ENCODE data around the gene STX1B. TPM values are rescaled to one million over a fixed set of nuclear protein-coding genes. Genes with fewer than 3 reads are reported as not detected.
"Not testable (repeated sequence)": the region's sequence is repeated elsewhere in the genome, so short reads cannot be mapped to it uniquely, and the experiment has no call there.

Gene STX1B
- total and polyA plus RNA-seq, 5 donors from 2014 or later, result 0.74 TPM; not detected in 4

DNA sequence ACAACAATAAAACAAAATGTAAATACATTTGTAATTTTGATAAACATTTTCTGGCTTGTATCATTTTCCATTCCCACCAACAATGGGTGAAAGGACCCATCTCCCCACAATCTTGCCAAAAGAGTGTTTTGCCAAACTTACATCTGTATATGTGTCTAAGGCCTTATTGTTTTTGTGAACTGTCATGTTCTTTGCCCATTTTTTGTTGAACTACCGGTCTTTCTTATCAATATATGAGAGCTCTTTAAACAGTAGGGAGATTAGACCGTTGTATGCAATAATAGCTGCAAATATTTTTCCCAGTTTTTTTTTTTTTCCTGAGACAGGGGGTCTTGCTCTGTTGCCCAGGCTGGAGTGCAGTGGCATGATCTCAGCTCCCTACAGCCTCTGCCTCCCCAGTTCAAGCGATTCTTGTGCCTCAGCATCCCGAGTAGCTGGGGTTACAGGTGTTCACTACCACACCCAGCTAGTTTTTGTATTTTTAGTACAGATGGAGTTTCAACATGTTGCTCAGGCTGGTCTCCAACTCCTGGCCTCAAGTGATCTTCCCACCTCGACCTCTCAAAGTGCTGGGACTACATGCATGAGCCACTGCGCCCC is 13.3 kb upstream of the STX1B start:
- H3K9me3 ChIP-seq (ENCODE audit: control insufficient read depth in 2 of 2, low read length in 2 of 2), result no peaks in the 10 kb centered on the region
- no peaks in the 10 kb centered on the region for H3K27me3 ChIP-seq (ENCODE audit: control insufficient read depth, insufficient read depth, low read length)
- Mint-ChIP-seq H3K27ac (peak overlapping the region in 1 of 3 donors; percentile 35), H3K9me3 (no peaks in the 10 kb centered on the region), H3K27me3 (peaks cover 4% of the 10 kb centered on the region), H3K36me3 (no peaks in the 10 kb centered on the region), H3K4me1 (no peaks in the 10 kb centered on the region), H3K4me3 (no peak overlapping the region)
- DNase-seq, result no peak
- ATAC-seq (ENCODE audit: low read depth in 2 of 2), result no peak
- no peaks in the 10 kb centered on the region for H3K4me1 ChIP-seq (ENCODE audit: control insufficient read depth, insufficient read depth, low read length, poor library complexity, severe bottlenecking)
- no peak overlapping the region for H3K4me3 ChIP-seq (ENCODE audit: low read depth, low read length)
- H3K27ac ChIP-seq (ENCODE audit: insufficient read depth, low read length, poor library complexity, severe bottlenecking), result no peak overlapping the region
- H3K36me3 ChIP-seq (ENCODE audit: control insufficient read depth, insufficient read depth, low read length), result no peaks in the 10 kb centered on the region

DNA sequence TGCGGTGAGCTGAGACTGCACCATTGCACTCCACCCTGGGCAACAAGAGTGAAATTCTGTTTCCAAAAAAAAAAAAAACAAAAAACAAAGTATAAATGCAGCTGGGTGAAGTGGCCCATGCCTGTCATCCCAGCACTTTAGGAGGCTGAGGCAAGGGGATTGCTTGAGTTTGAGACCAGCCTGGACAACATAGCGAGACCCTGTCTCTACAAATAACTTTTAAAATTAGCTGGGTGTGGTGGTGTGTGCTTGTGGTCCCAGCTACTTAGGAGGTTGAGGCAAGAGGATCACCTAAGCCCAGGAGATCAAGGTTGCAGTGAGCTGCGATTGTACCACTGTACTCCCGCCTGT is 12.8 kb upstream of the STX1B start:
- H3K4me1 Mint-ChIP-seq, result no peaks in the 10 kb centered on the region
- Histone ChIP-seq H3K9me3 (ENCODE audit: control insufficient read depth in 2 of 2, low read length in 2 of 2) (no peaks in the 10 kb centered on the region), H3K36me3 (ENCODE audit: control insufficient read depth, insufficient read depth, low read length) (no peaks in the 10 kb centered on the region), H3K4me1 (ENCODE audit: control insufficient read depth, insufficient read depth, low read length, poor library complexity, severe bottlenecking) (no peaks in the 10 kb centered on the region), H3K27ac (ENCODE audit: insufficient read depth, low read length, poor library complexity, severe bottlenecking) (no peak overlapping the region), H3K27me3 (ENCODE audit: control insufficient read depth, insufficient read depth, low read length) (no peaks in the 10 kb centered on the region), H3K4me3 (ENCODE audit: low read depth, low read length) (no peak overlapping the region)
- no peak overlapping the region for H3K27ac Mint-ChIP-seq
- H3K36me3 Mint-ChIP-seq, result no peaks in the 10 kb centered on the region
- no peak for ATAC-seq (ENCODE audit: low read depth in 2 of 2)
- H3K27me3 Mint-ChIP-seq, result peaks cover 6% of the 10 kb centered on the region
- DNase-seq, result no peak
- no peaks in the 10 kb centered on the region for H3K9me3 Mint-ChIP-seq
- H3K4me3 Mint-ChIP-seq, result no peak overlapping the region

- Histone ChIP-seq H3K4me3 (ENCODE audit: low read depth, low read length) (no peak overlapping the region), H3K27me3 (ENCODE audit: control insufficient read depth, insufficient read depth, low read length) (no peaks in the 10 kb centered on the region), H3K4me1 (ENCODE audit: control insufficient read depth, insufficient read depth, low read length, poor library complexity, severe bottlenecking) (no peaks in the 10 kb centered on the region), H3K27ac (ENCODE audit: insufficient read depth, low read length, poor library complexity, severe bottlenecking) (no peak overlapping the region), H3K9me3 (ENCODE audit: control insufficient read depth in 2 of 2, low read length in 2 of 2) (no peaks in the 10 kb centered on the region), H3K36me3 (ENCODE audit: control insufficient read depth, insufficient read depth, low read length) (no peaks in the 10 kb centered on the region)
- ATAC-seq (ENCODE audit: low read depth in 2 of 2) (no peak), DNase-seq (no peak)
- Mint-ChIP-seq H3K4me3 (no peak overlapping the region), H3K4me1 (no peaks in the 10 kb centered on the region), H3K36me3 (no peaks in the 10 kb centered on the region), H3K27me3 (peaks cover 8% of the 10 kb centered on the region), H3K27ac (peak overlapping the region in 1 of 3 donors; percentile 20), H3K9me3 (no peaks in the 10 kb centered on the region)
Measured at GRCh38 chr16:31022544-31023251, 12.3 kb upstream of the STX1B start.

GRCh38 chr16:31020536-31020935 is 10.1 kb upstream of the STX1B start:
- H3K27me3 ChIP-seq (ENCODE audit: control insufficient read depth, insufficient read depth, low read length), result no peaks in the 10 kb centered on the region
- no peak for DNase-seq
- Mint-ChIP-seq H3K36me3 (no peaks in the 10 kb centered on the region), H3K27me3 (peaks cover 8% of the 10 kb centered on the region), H3K9me3 (no peaks in the 10 kb centered on the region), H3K4me3 (no peak overlapping the region), H3K4me1 (no peaks in the 10 kb centered on the region), H3K27ac (no peak overlapping the region)
- no peak overlapping the region for H3K27ac ChIP-seq (ENCODE audit: insufficient read depth, low read length, poor library complexity, severe bottlenecking)
- H3K36me3 ChIP-seq (ENCODE audit: control insufficient read depth, insufficient read depth, low read length), result no peaks in the 10 kb centered on the region
- ATAC-seq (ENCODE audit: low read depth in 2 of 2), result no peak
- no peaks in the 10 kb centered on the region for H3K4me1 ChIP-seq (ENCODE audit: control insufficient read depth, insufficient read depth, low read length, poor library complexity, severe bottlenecking)
- H3K9me3 ChIP-seq (ENCODE audit: control insufficient read depth in 2 of 2, low read length in 2 of 2), result no peaks in the 10 kb centered on the region
- no peak overlapping the region for H3K4me3 ChIP-seq (ENCODE audit: low read depth, low read length)

- H3K36me3 Mint-ChIP-seq; H3K27me3 ChIP-seq (ENCODE audit: control insufficient read depth, insufficient read depth, low read length); H3K9me3 Mint-ChIP-seq; DNase-seq; H3K4me3 ChIP-seq (ENCODE audit: low read depth, low read length); H3K36me3 ChIP-seq (ENCODE audit: control insufficient read depth, insufficient read depth, low read length); H3K27ac Mint-ChIP-seq; H3K27ac ChIP-seq (ENCODE audit: insufficient read depth, low read length, poor library complexity, severe bottlenecking); ATAC-seq (ENCODE audit: low read depth in 2 of 2); H3K9me3 ChIP-seq (ENCODE audit: control insufficient read depth in 2 of 2, low read length in 2 of 2); H3K4me1 ChIP-seq (ENCODE audit: control insufficient read depth, insufficient read depth, low read length, poor library complexity, severe bottlenecking); H3K4me3 Mint-ChIP-seq; H3K4me1 Mint-ChIP-seq: not testable (repeated sequence)
- peaks cover 26% of the 10 kb centered on the region for H3K27me3 Mint-ChIP-seq
Measured at GRCh38 chr16:31017756-31018155, 7.3 kb upstream of the STX1B start.

DNA sequence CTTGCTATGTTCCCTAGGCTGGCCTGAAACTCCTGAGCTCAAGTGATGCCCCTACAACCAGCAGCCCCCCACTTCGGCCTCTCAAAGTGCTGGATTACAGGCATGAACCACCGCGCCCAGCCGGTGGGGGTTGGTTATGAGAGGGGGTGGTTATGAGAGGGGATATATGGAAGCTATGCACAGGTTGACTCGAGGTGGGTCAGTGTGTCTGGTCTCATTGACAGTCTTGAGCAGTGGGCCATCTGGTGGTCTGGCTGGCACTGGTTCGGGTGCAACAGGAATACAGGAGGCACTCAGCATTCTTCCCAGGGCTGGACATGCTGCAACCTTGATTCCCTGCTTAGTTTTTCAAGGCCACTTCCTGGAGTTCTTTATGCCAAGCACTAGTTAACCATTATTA is 5.6 kb upstream of the STX1B start:
- Mint-ChIP-seq H3K9me3 (no peaks in the 10 kb centered on the region), H3K4me3 (no peak overlapping the region), H3K36me3 (peaks cover 3% of the 10 kb centered on the region), H3K27me3 (peaks cover 42% of the 10 kb centered on the region), H3K27ac (peak overlapping the region in 1 of 3 donors; percentile 51), H3K4me1 (peaks cover 0 to 10% (median 4%) of the 10 kb centered on the region in 4 donors)
- Histone ChIP-seq H3K36me3 (ENCODE audit: control insufficient read depth, insufficient read depth, low read length) (no peaks in the 10 kb centered on the region), H3K4me3 (ENCODE audit: low read depth, low read length) (no peak overlapping the region), H3K27ac (ENCODE audit: insufficient read depth, low read length, poor library complexity, severe bottlenecking) (no peak overlapping the region), H3K27me3 (ENCODE audit: control insufficient read depth, insufficient read depth, low read length) (peaks cover 6% of the 10 kb centered on the region), H3K4me1 (ENCODE audit: control insufficient read depth, insufficient read depth, low read length, poor library complexity, severe bottlenecking) (peaks cover 3% of the 10 kb centered on the region), H3K9me3 (ENCODE audit: control insufficient read depth in 2 of 2, low read length in 2 of 2) (no peaks in the 10 kb centered on the region)
- DNase-seq (no peak), ATAC-seq (ENCODE audit: low read depth in 2 of 2) (no peak)

- not testable (repeated sequence) for DNase-seq; ATAC-seq (ENCODE audit: low read depth in 2 of 2); H3K4me1 ChIP-seq (ENCODE audit: control insufficient read depth, insufficient read depth, low read length, poor library complexity, severe bottlenecking); H3K27me3 ChIP-seq (ENCODE audit: control insufficient read depth, insufficient read depth, low read length); H3K9me3 Mint-ChIP-seq; H3K4me3 ChIP-seq (ENCODE audit: low read depth, low read length); H3K36me3 ChIP-seq (ENCODE audit: control insufficient read depth, insufficient read depth, low read length); H3K27ac ChIP-seq (ENCODE audit: insufficient read depth, low read length, poor library complexity, severe bottlenecking); H3K36me3 Mint-ChIP-seq; H3K9me3 ChIP-seq (ENCODE audit: control insufficient read depth in 2 of 2, low read length in 2 of 2); H3K27ac Mint-ChIP-seq
- H3K4me1 Mint-ChIP-seq, result peaks cover 0 to 18% (median 4%) of the 10 kb centered on the region in 4 donors
- peaks cover 55% of the 10 kb centered on the region for H3K27me3 Mint-ChIP-seq
- peak overlapping the region in 1 of 4 donors; percentile 49 for H3K4me3 Mint-ChIP-seq
Measured at GRCh38 chr16:31013292-31013691, 2.9 kb upstream of the STX1B start.

DNA sequence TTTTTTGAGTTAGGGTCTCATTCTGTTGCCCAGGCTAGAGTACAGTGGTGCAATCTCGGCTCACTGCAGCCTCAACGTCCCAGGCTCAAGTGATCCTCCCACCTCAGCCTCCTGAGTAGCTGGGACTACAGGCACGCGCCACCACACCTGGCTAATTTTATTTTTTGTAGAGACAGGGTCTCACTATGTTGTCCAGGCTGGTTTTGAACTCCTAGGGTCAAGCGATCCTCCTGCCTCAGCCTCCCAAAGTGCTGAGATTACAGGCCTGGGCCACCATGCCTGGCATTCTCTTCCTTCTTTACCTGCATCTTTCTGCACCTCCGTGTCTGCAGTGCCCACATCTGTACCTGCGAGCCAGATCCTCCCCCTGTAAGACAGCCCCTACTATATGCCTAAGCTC is 1.4 kb upstream of the STX1B start:
- H3K9me3 ChIP-seq (ENCODE audit: control insufficient read depth in 2 of 2, low read length in 2 of 2); H3K27ac ChIP-seq (ENCODE audit: insufficient read depth, low read length, poor library complexity, severe bottlenecking); H3K36me3 ChIP-seq (ENCODE audit: control insufficient read depth, insufficient read depth, low read length); H3K4me1 ChIP-seq (ENCODE audit: control insufficient read depth, insufficient read depth, low read length, poor library complexity, severe bottlenecking); H3K4me3 ChIP-seq (ENCODE audit: low read depth, low read length); H3K9me3 Mint-ChIP-seq; H3K27me3 ChIP-seq (ENCODE audit: control insufficient read depth, insufficient read depth, low read length); DNase-seq; H3K36me3 Mint-ChIP-seq; ATAC-seq (ENCODE audit: low read depth in 2 of 2): not testable (repeated sequence)
- peaks cover 59% of the 10 kb centered on the region for H3K27me3 Mint-ChIP-seq
- peaks cover 0 to 18% (median 4%) of the 10 kb centered on the region in 4 donors for H3K4me1 Mint-ChIP-seq
- peak overlapping the region in 1 of 3 donors; percentile 81 for H3K27ac Mint-ChIP-seq
- peak overlapping the region in 3 of 4 donors; percentile 9 to 76 (median 55) for H3K4me3 Mint-ChIP-seq
